ENCODE results near the gene ZAR1L.

DNA sequence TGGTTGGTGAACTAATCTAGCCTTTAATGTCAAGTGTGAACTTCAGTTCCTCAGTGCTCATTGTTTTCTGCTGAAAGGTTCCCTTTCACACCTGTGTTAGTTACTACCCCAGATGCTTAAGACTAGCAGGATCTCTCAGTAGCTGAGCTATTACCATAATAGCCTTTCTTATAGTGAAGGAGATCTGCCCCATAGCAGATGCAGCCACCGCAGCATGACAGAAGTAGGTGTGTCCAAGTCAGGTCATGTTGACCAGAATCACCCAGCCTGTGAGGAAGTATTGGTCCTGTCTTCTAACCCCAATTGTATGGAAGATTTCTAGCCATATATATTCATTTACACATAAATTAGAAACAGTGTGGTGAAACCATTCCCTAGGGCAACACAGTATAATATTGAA is 37.3 kb downstream of the ZAR1L start:
- no peak for TF ChIP-seq CTCF (IDR thresholded peaks at IDR 0.05)
- no peak for TF ChIP-seq POLR2A (IDR thresholded peaks at IDR 0.05)

Measured in Peyer's patch (tissue), 4 donors.